ENCODE measurements around the gene CCNB2. TPM values are rescaled to one million over a fixed set of nuclear protein-coding genes. Genes with fewer than 3 reads are reported as not detected.

CCNB2 gene
- total and polyA plus RNA-seq, 2 donors (not counting 1 experiment from before 2014, with no cell fraction given) = 0.67 to 1.0 TPM

DNA sequence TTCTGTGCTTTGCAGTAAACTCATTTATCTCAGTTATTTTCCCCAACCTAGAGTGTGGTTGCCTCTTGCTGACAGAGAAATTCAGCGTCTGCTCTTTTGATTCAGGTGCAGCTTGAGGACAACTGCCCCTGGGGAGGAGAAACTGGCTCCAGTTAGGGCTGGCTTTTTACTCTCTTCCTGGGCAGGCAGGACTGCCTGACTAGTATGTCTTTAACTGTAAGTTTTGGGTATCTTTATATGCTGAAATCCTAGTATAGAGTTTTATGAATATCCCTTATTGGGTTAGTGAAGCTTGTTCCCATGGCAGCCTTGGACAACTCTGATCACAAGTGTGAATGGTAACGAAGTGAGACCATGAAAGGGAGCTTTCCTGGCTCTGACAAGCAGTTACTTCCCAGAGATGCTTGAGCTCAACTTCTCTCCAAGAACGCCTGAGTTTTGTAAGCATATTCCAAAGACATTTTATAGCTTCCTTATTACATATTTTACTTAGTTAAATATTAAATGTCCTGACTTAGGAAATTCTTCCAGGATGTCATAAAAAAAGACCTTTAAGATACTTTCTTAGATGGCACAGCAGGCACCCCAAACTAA lies 27.1 kb downstream of the CCNB2 start:
- Histone ChIP-seq H3K27ac (ENCODE audit: low read length in 2 of 2) (no peak overlapping the region), H3K4me1 (ENCODE audit: control insufficient read depth in 2 of 2, insufficient read depth in 2 of 2, low read length in 2 of 2) (peaks cover 0 to 9% of the 10 kb centered on the region in 2 donors), H3K4me3 (ENCODE audit: control extremely low read depth in 1 of 5, extremely low read depth in 1 of 5, insufficient read depth in 1 of 5, low read depth in 2 of 5, low read length in 4 of 5) (no peak overlapping the region), H2AFZ (ENCODE audit: insufficient read depth, low read depth, low read length, poor library complexity, severe bottlenecking) (no peak overlapping the region), H3K27me3 (replicated peaks in 1 of 4; ENCODE audit: control extremely low read depth in 1 of 4, control insufficient read depth in 3 of 4, insufficient read depth in 4 of 4, low read length in 3 of 4) (no peaks in the 10 kb centered on the region), H3K9me3 (ENCODE audit: control extremely low read depth in 1 of 3, control insufficient read depth in 2 of 3, insufficient read depth in 1 of 3, low read length in 2 of 3) (peaks cover 2 to 7% (median 2%) of the 10 kb centered on the region in 3 donors), H3K36me3 (replicated peaks in 1 of 2; ENCODE audit: control extremely low read depth in 1 of 2, control insufficient read depth in 1 of 2, extremely low read depth in 1 of 2, insufficient read depth in 2 of 2, low read length in 1 of 2) (peaks cover 3 to 21% of the 10 kb centered on the region in 2 experiments), H3K79me2 (ENCODE audit: control insufficient read depth, insufficient read depth, low read length) (no peaks in the 10 kb centered on the region), H3K9ac (ENCODE audit: low read length) (no peak overlapping the region), H3K4me2 (replicated peaks; ENCODE audit: low read depth, low read length, poor library complexity, severe bottlenecking) (no peak overlapping the region), H4K20me1 (ENCODE audit: control insufficient read depth, insufficient read depth, low read length, poor library complexity, severe bottlenecking) (peaks cover under 1% of the 10 kb centered on the region)
- ATAC-seq (ENCODE audit: low read depth) (no peak), DNase-seq (no peak)
- TF ChIP-seq CTCF (IDR thresholded peaks at IDR 0.05) = no peak
- Mint-ChIP-seq H3K27me3 (no peaks in the 10 kb centered on the region), H3K4me3 (no peak overlapping the region), H3K9me3 (ENCODE audit: insufficient read depth) (peaks cover 2% of the 10 kb centered on the region), H3K4me1 (peaks cover 19% of the 10 kb centered on the region), H3K27ac (no peak overlapping the region)
- ChIA-PET CTCF (interaction anchor here (1.2 kb wide), 1 partner anchor 397 kb away, joined by 3 read pairs; no protein-coding TSS in a partner anchor), POLR2A (no interaction called here)
- 100% methylated on average over 1 of the region's 3 CpGs for WGBS (ENCODE audit: insufficient coverage)
- intact Hi-C loops (cut with micrococcal nuclease) = no loop called here

- Mint-ChIP-seq H3K9me3 (ENCODE audit: insufficient read depth) (no peaks in the 10 kb centered on the region), H3K27me3 (no peaks in the 10 kb centered on the region), H3K4me3 (no peak overlapping the region), H3K27ac (no peak overlapping the region), H3K4me1 (peaks cover 4% of the 10 kb centered on the region)
- ATAC-seq (ENCODE audit: low read depth) (no peak), DNase-seq (no peak)
- ChIA-PET POLR2A (no interaction called here), CTCF (no interaction called here)
- Histone ChIP-seq H3K4me1 (ENCODE audit: control insufficient read depth in 2 of 2, insufficient read depth in 2 of 2, low read length in 2 of 2) (no peaks in the 10 kb centered on the region), H3K27ac (ENCODE audit: low read length in 2 of 2) (no peak overlapping the region), H2AFZ (ENCODE audit: insufficient read depth, low read depth, low read length, poor library complexity, severe bottlenecking) (no peak overlapping the region), H3K79me2 (ENCODE audit: control insufficient read depth, insufficient read depth, low read length) (no peaks in the 10 kb centered on the region), H3K4me3 (ENCODE audit: control extremely low read depth in 1 of 5, extremely low read depth in 1 of 5, insufficient read depth in 1 of 5, low read depth in 2 of 5, low read length in 4 of 5) (no peak overlapping the region), H3K27me3 (replicated peaks in 1 of 4; ENCODE audit: control extremely low read depth in 1 of 4, control insufficient read depth in 3 of 4, insufficient read depth in 4 of 4, low read length in 3 of 4) (no peaks in the 10 kb centered on the region), H3K9me3 (ENCODE audit: control extremely low read depth in 1 of 3, control insufficient read depth in 2 of 3, insufficient read depth in 1 of 3, low read length in 2 of 3) (peaks cover 2 to 7% (median 2%) of the 10 kb centered on the region in 3 donors), H4K20me1 (ENCODE audit: control insufficient read depth, insufficient read depth, low read length, poor library complexity, severe bottlenecking) (peaks cover 12% of the 10 kb centered on the region), H3K9ac (ENCODE audit: low read length) (no peak overlapping the region), H3K4me2 (replicated peaks; ENCODE audit: low read depth, low read length, poor library complexity, severe bottlenecking) (no peak overlapping the region), H3K36me3 (replicated peaks in 1 of 2; ENCODE audit: control extremely low read depth in 1 of 2, control insufficient read depth in 1 of 2, extremely low read depth in 1 of 2, insufficient read depth in 2 of 2, low read length in 1 of 2) (peaks cover 3 to 27% of the 10 kb centered on the region in 2 experiments)
- intact Hi-C loops (cut with micrococcal nuclease) = no loop called here
- 100% methylated on average over 3 of the region's 6 CpGs for WGBS (ENCODE audit: insufficient coverage)
- TF ChIP-seq EZH2 (IDR thresholded peaks at IDR 0.05; ENCODE audit: borderline replicate concordance, insufficient read depth, low read depth, low read length, poor library complexity, severe bottlenecking) (no peak), CTCF (IDR thresholded peaks at IDR 0.05) (no peak)
Observed at GRCh38 chr15:59133929-59134427, 29.0 kb downstream of the CCNB2 start.

Data from B cell (primary cell).